H1 (cell line): ENCODE measurements around the gene ZNF148. TPM values are rescaled to one million over a fixed set of nuclear protein-coding genes. Genes with fewer than 3 reads are reported as not detected.

Source experiments
- ATF3 ChIP-seq: IDR thresholded peaks from 2 replicates; pipeline ENCODE4 v1.6.1; 2011; ENCODE audit warnings: low read depth, mild to moderate bottlenecking, low read length; ENCODE audit not compliant: insufficient read depth
- CBX8 ChIP-seq: fragments of 300-800, 300-1000 bp; sonication (generic); IDR thresholded peaks from 2 replicates; pipeline ENCODE4 v1.7.1; 2016; ENCODE audit warnings: low read depth, low read length, borderline replicate concordance
- CHD1 ChIP-seq: IDR thresholded peaks from 2 replicates; pipeline ENCODE4 v1.6.1; 2012; ENCODE audit warnings: low read depth, low read length, improper control_type of control experiment
- E2F6 ChIP-seq: IDR thresholded peaks from 2 replicates; pipeline ENCODE4 v1.6.1; 2012; ENCODE audit warnings: inconsistent platforms
- GABPA ChIP-seq: IDR thresholded peaks from 2 replicates; pipeline ENCODE4 v1.6.1; 2011; ENCODE audit warnings: mild to moderate bottlenecking, low read length, moderate library complexity, borderline replicate concordance; ENCODE audit not compliant: insufficient read depth
- HDAC6 ChIP-seq: IDR thresholded peaks from one replicate; pipeline ENCODE4 v1.7.1; 2012; ENCODE audit warnings: low read depth, mild to moderate bottlenecking, inconsistent platforms, low read length, moderate library complexity
- RXRA ChIP-seq: IDR thresholded peaks from 2 replicates; pipeline ENCODE4 v1.6.1; 2011; ENCODE audit warnings: low read depth, mild to moderate bottlenecking, low read length, moderate library complexity; ENCODE audit not compliant: insufficient read depth
- SIRT6 ChIP-seq: IDR thresholded peaks from one replicate; pipeline ENCODE4 v1.7.1; 2012; ENCODE audit warnings: low read length, inconsistent platforms
- SIX5 ChIP-seq: IDR thresholded peaks from 2 replicates; pipeline ENCODE4 v1.6.1; 2011; ENCODE audit warnings: mild to moderate bottlenecking, low read depth, low read length
- USF2 ChIP-seq: IDR thresholded peaks from 2 replicates; pipeline ENCODE4 v1.6.1; 2011; ENCODE audit warnings: low read length, improper control_type of control experiment
- polyA plus RNA-seq, 7 experiments: library from polyadenylated mRNA; depleted of rRNA in 3 of 7; stranded (reverse) in 5 of 7; unstranded in 2 of 7; fragments of >200 nt in 5 of 7; fragments of 200-250 nt in 2 of 7; gene quantifications; 1 replicate in 5 of 7; 2 replicates in 1 of 7; 4 replicates in 1 of 7; pipeline versions ENCODE4 v1.2.1 to v1.2.3, GENCODE V29; 2011 to 2013; ENCODE audit warnings: missing spikeins in 2 of 7, mixed read lengths in 2 of 7
- total RNA-seq: library from RNA; stranded (reverse); fragmentation: NEBNext Ultra II Directional; extraction: Animal tissue kit (Norgen Biotek cat#: 25700); gene quantifications from 2 replicates; pipeline ENCODE4 v1.2.1, GENCODE V29; 2021

ZNF148 gene
- total and polyA plus RNA-seq, 2 of the 8 experiments (the other 6 are each of a cell fraction or from before 2014, with no cell fraction given) = 3.7 to 22.6 TPM

- TF ChIP-seq CBX8 (no peak), USF2 (no peak), E2F6 (no peak), RXRA (no peak), GABPA (no peak), CHD1 (no peak), SIRT6 (no peak), HDAC6 (no peak), ATF3 (no peak), SIX5 (no peak)
Measured at GRCh38 chr3:125189378-125190165, 185.6 kb downstream of the ZNF148 start (continued).
